Activated CD8-positive, alpha-beta memory T cell treated with anti-CD3 and anti-CD28 coated beads, Interleukin-2, amount 50 U/mL, for 1 hour (primary cell): ENCODE data around the gene SEC14L1.

Experiments
- DNase-seq: peaks from one replicate; pipeline ENCODE4 v3.0.0-alpha.2; 2020; ENCODE audit errors: extremely low read depth

The SEC14L1 gene

DNA sequence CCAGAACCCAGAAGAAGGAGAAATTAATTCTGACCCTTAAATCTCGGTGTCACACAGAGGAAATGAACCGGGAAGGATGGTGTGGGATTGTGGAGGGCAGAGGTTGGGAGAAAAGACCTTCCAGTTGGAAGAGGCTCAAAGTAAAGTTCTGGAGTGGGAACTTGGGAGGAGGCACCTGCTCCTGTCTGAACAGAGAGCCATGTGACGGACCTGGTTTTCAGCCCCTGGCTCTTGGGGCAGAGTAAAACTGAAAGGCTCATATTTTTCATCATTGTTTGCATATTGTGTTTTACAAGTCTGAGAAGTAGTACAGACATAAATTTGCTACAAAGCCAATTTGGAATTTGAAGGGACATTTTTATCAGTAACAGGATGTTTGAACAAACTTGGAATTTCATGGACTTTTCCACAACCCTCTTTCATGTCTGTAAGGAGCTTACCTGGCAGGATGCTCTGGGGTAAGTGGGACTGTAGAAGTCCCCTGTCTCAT lies 24.4 kb upstream of the SEC14L1 start:
- no peak for DNase-seq

DNA sequence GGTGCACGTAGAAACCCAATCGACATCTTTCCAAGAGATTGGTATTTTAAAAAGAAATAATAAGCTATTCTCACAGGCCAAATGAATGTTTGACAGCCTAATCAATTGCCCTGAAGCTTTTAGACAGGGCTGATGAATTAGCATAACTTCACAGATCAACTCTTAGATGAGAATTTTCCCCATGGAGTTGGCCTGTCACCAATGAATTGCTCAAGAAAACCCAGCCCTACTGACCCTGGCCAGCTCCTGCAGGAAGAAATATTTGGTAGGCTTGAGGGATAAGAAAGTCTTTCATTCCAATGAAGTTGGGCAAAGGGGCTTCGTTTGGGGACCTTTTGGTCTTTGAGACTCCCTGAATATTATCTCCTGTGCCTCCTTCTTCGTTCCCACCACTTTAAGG lies 23.4 kb upstream of the SEC14L1 start:
- DNase-seq = no peak

DNA sequence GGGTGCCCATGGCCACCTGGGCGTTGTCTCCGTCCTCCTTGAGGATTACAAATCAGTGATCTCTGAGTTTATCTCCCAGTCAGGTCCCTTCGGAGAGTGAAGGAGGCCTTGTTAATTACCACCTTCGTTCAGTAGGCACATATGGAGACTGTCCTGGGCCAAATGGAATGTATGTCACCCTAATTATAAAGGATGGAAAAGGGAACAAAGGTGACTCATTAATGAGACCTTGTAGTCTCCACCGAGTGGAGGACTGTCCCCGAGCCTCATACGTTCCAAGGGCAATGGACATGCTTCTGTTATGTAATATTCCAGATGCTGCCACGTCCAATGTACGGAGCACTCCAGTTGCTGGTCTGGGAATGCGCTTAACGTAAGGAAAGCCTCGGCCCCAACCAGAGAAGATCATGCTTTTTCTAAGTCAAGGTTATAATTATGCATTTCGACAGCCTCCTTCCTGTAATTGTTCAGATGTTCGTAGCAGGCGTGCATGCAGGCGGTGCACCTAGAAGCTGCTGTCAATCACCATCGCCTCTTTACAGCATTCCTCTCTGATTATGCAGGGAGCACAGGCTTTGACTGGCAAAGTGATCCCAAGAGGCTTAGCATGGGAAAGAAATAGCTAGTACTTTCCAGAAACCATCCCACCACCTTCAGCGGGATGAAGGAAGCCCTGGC lies 22.4 kb upstream of the SEC14L1 start:
- no peak for DNase-seq

DNA sequence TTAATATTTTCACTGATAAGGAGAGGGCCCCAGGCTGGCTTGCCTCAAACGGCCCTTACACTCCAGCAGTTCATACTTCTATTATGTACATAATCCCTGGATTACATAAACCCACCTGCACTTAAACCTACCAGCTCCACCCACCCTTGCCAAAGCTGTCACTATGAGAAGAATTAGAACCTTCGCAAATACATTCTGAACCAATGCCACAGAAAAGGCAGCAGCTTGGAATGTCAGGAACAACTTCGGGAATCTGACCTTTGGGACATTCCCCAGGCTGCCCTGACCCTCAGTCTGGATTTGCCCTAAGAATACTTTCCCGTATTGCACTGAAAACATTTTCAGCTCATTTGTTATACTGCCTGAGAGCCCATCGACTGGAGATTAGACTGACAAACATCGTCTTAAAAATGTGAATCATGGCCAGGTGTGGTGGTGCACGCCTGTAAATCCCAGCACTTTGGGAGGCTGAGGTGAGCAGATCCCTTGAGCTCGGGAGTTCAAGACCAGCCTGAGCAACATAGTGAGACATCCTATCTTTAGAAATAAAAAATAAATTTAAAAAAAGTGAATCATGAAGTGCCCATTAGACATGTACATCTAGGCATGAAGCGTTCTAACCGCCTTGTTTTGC lies 21.0 kb upstream of the SEC14L1 start:
- no peak for DNase-seq

DNA sequence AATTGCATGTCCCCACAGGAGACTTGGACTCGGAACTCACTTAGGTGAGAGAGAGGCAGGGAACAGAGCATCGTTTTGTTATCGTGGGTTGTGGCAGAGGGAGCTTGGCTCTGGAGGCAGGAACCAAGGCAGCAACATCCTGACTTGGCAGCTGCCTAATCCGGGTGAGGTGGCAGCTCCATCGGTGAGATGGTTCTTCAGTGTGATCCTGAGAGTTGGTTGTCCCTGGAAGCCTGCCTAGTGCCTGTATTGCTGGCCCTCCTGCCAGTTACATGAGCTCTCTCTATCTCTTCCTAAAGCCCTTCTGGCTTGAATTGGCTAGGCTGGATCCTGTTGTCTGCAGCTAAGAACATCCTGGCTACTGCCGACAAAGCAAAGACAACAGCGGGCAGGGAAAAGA lies 19.9 kb upstream of the SEC14L1 start:
- DNase-seq = no peak

DNA sequence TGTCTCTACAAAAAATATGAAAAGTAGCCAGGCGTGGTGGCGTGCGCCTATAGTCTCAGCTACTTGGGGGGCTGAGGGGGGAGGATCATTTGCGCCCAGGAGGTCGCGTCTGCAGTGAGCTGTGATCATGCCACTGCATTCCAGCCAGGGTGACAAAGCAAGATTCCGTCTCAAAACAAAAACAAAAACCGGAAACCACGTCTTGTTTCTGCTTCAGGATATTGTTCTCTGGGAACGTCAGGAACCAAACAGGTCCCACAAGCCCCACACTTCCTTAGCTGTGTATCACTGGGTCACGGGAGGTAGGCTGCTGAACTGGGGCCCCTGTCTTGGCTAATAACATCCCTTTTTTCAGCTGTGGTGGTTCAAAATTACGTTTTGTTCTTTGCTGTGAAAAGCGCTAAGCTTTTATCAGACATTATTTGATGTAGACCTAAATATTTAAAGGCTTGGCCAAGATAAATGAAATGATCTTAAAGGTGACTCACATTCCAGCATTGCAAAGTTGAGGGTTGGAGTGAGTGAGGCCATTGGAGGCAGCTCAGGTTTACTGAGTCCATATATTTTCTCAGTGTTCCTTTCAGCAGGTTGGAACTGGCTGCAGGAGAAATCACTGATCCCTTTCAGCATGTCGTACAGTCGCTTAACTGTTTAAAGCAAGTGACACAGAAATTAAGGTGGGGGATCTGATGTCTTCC lies 16.4 kb upstream of the SEC14L1 start:
- no peak for DNase-seq

DNA sequence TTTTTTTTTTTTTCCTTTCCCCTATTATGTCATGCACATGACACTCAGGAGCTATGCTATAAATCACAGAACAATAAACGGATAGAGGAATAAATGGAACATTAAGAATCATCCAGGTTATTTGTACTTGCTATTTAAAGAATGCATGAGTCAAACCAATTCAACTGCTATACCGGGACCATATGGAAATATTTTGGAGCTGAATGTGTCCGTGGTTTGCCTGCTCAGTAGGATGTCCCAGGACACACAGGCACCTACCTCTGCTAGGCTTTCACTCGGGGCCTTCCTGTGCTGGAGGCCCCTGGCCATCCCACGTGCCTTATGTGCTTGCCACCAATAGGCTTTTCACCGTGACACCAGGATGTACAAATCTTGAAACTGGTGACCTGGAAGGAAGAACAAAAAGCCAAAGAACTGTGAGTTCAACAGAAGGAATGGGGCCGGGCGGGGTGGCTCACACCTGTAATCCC lies 15.3 kb upstream of the SEC14L1 start:
- DNase-seq = no peak

DNA sequence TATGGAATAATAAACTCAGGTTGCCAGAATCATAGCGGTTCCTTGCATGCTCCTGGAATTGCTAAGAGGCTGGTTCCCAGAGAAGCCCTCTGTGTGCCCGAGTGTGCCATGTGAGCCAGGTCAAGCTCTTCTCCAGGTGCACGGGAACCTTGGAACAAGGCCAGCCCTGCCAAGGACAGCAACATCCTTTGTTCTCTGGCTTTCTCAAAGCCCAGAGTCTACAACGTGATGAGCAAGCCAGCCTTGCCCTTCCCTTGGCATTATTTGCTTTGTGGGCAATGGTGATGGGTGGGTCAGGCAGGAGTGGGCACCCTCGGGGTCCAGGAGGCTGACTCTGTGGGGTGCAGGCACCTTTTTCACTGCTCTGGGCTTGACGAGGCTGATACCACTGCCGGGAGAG lies 14.2 kb upstream of the SEC14L1 start:
- no peak for DNase-seq

DNA sequence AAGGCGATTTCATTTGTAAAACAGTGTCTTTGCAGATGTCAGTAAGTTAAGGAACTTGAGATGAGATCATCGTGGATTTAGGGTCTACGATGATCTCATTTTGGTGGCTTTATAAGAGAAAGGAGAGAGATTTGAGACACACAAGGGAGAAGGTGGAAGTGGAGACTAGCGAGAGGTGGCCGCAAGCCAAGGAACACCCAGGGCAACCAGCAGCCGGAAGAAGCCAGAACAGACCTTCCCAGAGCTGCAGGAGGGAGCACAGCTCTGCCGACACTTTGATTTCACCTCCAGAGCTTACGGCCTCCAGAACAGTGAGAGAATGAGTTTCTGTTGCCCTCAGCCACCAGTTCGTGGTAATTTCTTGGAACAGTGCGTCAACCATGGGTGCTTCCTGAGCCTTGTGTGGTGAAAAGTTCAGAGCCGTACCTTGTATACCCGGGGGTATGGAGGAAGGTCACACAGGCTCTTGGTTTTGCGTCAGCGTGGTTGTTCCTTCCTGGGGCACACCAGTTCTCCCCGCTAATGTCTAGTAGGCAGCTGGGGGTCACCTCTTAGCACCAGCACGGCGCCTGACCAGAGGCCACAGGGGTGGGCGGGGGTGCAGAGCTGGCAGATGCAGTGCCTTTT lies 12.9 kb upstream of the SEC14L1 start:
- peak; percentile 68 for DNase-seq

DNA sequence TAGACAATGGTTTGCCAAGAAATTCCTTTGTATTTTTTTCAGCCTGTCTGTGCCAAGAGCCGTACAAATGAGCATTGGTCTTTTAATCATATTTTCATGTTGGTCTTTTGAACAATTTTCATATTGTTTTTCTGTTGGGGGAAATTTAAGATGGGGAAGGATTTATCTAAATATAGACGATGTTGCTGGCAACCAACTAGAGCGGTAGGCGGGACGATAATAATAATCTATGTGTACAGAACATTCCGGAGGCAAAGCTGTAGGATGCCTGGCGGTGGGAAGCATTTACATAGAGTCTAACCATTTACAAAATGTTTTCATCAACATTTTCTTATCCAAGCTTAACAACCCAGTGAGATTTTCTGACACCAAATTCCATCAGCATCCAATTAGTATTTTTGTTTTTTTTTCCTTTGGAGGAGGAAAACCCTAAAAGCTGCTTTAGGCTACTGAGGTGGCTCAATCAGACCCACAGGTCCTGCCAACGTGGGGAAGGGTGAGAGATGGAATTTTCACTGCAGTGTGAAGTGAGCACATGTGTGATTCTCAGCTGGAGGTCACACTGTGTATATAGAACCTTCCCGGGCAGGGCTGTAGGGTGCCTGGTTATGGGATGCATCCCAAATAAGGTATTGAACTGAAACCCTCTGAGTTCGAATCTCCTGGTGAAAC lies 11.7 kb upstream of the SEC14L1 start:
- DNase-seq = no peak

DNA sequence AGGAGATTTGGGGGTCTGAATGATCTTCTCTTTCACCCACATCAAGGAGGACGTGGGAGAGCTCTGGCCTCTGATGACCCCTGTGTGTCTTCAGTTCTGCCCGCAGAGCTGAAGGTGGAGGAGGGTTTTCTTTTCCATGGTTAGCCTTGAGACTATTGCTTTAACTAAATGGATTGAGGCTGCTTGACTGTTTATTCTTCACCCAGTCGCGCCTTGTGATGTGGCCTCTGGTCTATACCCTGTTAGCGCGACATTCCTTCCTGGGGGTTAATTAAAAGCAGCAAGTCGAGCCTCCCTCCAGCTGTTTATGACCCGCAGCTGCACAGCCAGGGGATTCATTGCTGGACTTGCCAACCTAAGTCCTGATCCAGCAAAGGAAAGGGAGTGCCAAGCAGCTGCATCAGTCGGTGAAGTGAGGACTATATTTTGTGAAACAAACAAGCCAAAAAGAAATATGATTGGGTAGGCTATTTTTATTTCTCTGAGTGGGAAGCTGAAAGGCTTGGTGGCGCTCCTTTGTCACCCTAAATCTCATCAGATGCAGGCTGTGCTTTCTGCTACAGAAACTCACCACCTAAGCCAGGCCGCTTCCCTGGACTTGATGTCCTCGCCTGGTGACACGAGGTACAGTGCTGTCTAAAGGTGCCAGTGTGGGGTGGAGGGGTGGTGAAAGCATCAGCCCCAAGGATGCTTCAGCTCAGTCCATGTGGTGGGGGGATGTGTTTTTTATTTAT lies 11.0 kb upstream of the SEC14L1 start:
- DNase-seq = no peak

DNA sequence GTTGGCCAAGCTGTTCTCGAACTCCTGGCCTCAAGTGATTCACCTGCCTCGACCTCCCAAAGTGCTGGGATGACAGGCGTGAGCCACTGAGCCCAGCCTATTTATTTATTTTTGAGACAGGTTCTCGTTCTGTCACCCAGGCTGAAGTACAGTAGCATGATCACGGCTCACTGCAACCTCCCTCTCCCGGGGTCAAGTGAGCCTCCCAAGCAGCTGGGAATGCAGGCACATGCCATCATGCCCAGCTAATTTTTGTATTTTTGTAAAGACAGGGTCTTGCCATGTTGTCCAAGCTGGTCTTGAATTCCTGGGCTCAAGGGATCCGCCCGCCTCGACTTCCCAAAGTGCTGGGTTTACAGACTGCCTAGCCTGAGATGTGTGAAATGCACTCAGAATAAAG lies 10.2 kb upstream of the SEC14L1 start:
- DNase-seq = no peak

DNA sequence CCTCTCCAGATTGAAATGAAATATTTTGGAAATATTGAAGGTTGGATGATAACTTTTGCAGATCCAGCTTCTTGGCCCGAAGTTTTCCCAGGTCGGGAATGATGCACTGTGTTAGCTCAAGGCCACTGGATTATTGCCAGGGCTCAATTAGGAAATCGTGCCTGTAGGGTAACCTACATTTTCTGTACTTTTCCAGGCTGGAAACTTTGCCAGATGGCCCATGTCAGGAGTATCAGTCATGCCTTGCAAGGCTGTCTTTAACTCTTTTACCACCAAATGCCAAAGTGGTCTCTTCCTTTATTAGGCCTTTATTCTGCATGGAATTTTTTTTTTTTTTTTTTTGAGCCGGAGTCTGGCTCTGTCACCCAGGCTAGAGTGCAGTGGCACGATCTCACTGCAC lies 8.9 kb upstream of the SEC14L1 start:
- no peak for DNase-seq

DNA sequence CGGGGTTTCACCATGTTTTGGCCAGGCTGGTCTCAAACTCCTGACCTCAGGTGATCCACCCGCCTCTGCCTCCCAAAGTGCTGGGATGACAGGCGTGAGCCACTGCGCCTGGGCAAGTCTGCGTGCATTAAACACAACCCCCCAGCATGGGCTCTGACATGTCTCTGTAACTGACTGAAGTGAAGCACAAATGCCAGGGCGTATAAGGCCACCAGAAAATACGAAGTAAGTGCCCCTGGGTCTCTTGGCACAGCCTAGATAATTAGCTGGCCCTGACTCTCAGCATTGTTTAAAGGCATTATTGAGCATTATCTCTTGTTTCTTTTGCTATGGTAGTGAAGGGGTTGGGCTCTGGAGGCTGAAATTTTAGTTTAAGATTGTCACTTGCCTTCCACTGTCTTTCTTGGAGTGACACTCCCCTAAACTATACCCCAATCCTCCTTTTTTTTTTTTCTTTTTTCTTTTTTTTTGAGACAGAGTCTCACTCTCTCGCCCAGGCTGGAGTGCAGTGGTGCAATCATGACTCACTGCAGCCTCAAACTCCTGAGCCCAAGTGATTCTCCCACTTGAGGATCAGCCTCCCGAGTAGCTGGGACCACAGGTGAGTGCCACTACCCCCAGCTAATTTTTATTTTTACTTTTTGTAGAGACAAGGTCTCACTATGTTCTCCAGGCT lies 8.2 kb upstream of the SEC14L1 start:
- no peak for DNase-seq

DNA sequence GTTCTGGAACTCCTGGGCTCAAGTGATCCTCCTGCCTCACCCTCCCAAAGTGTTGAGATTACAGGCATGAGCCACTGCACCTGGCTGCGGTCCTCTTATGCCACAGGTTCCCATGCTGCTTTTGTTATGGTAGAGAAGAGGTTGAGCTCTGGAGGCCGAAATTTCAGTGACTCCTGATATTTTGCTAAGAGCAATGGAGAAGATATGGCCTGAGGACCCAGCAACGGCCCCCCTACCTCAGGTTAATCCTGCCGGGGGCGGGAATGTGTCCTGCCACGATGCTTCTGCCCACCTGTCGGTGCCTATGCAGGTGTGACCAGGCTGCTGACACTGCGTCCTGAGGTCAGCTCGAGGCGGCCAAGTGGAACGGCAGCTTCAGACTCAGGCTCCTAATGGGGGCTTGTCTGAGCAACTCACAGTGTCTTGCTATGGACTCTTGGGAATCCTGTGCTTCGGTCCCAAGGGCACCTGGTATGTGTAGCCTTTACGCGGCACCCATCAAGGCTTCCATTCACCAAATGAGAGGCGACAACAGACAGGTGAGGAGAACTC lies 7.6 kb upstream of the SEC14L1 start:
- DNase-seq = no peak

DNA sequence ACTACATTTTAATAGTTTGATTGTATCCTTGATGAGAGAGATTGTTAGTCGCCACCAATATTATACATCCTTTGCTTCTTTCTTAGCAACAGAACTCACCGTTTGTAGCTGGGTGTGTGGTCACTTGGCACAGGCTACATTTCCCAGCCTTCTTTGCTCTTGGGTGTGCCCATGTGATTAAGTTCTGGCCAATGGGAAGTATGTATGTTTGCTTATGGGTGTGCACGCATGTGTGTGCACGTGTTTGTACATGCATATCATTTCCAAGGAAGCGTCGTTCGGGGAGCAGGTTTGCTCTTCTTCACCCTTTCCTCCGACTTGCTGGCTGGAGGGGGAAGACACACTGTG lies 4.4 kb upstream of the SEC14L1 start:
- DNase-seq = no peak

DNA sequence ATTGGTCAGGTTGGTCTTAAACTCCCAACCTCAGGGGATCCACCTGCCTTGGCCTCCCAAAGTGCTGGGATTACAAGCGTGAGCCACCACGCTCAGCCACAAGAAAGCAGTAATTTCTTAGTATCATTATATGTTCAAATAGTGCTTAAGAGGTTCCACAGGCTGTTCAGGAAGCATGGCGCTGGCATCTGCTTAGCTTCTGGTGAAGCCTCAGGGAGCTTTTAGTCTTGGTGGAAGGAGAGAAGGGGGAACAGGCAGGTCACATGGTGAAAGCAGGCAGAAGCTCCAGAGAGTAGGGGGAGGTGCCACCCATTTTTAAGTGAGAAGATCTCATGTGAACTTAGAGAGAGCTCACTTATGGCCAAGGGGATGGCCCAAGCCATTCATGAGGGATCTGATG lies 3.7 kb upstream of the SEC14L1 start:
- no peak for DNase-seq

DNA sequence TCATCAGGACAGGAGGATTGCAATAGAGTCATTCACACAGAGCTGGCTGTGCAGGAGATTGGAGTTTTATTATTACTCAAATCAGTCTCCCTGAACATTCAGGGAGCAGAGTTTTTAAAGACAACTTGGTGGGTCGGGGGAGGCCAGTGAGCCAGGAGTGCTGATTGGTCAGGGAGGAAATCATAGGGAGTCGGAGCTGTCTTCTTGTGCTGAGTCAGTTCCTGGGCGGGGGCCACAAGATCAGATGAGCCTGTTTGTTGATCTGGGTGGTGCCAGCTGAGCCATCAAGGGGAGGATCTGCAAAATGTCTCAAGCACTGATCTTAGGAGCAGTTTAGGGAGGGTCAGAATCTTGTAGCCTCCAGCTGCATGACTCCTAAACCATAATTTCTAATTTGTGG lies 2.9 kb upstream of the SEC14L1 start:
- DNase-seq = peak; percentile 21

DNA sequence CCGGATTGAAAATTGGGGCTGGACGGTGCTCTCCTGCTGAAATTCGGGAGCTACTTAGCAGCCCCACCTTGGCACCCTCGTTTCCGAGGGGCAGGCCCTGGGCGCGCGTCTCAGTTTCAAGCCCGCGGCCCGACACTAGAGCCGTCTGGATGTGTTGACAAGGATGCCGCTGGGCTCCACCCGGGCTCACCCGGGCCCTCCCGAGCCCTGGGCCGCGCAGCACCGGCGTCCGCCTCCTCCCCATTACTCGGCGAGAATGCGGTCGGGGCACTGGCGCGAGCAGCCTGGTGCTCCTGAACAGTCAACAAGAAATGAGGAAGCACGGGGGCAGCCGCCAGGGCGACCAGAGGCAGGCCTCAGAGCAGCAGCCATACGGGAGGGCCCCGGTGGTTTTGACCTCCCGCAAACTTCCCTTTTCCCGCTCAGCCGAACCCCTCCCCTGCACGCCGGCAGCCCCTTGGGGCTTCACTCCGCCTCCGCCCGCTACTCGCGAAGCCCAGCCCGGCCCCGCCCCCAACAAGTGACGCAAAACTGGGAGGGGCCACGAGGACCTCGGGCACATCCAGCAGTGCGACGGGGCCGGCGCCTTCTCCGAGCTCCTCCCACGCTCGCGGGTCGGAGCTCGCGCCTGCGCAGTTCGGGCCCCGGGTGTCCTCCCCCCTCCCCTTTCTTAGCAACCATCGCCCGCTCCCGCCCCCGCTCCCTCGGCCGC lies 447 bp upstream of the SEC14L1 start:
- peak; percentile 97 for DNase-seq
